ENCODE data around the gene EPHA7.

- TF ChIP-seq EZH2 (IDR thresholded peaks at IDR 0.05) (no peak), POLR2AphosphoS5 (IDR thresholded peaks at IDR 0.05; ENCODE audit: borderline replicate concordance, low read depth, low read length) (no peak), FOXP2 (optimal IDR thresholded peaks at IDR 0.05; ENCODE audit: control extremely low read depth, extremely low read length, insufficient read depth) (no peak)
Observed at GRCh38 chr6:93343476-93343875, 75.9 kb downstream of the EPHA7 start.
